GM12874 (cell line): ENCODE results near the gene CFAP97D2.

Experiments used
- TF ChIP-seq, protein P1 (sequence below): IDR thresholded peaks from 2 replicates; pipeline ENCODE4 v1.5.1; 2011; ENCODE audit warnings: low read depth, mild to moderate bottlenecking, control low read depth, low read length, moderate library complexity; ENCODE audit not compliant: insufficient read depth

CFAP97D2 gene

DNA sequence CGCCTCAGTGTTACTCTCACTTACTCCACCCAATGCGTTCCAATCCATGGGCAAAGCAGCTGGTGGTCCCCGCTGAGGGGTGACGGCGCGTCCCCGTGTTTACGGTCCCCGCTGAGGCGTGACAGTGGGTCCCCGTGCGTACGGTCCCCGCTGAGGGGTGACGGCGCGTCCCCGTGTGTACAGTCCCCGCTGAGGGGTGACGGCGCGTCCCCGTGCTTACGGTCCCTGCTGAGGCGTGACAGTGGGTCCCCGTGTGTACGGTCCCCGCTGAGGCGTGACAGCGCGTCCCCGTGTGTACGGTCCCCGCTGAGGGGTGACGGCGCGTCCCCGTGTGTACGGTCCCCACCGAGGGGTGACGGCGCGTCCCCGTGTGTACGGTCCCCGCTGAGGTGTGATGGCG lies 19.5 kb downstream of the CFAP97D2 start:
- TF ChIP-seq, protein P1, sequence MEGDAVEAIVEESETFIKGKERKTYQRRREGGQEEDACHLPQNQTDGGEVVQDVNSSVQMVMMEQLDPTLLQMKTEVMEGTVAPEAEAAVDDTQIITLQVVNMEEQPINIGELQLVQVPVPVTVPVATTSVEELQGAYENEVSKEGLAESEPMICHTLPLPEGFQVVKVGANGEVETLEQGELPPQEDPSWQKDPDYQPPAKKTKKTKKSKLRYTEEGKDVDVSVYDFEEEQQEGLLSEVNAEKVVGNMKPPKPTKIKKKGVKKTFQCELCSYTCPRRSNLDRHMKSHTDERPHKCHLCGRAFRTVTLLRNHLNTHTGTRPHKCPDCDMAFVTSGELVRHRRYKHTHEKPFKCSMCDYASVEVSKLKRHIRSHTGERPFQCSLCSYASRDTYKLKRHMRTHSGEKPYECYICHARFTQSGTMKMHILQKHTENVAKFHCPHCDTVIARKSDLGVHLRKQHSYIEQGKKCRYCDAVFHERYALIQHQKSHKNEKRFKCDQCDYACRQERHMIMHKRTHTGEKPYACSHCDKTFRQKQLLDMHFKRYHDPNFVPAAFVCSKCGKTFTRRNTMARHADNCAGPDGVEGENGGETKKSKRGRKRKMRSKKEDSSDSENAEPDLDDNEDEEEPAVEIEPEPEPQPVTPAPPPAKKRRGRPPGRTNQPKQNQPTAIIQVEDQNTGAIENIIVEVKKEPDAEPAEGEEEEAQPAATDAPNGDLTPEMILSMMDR: no peak

DNA sequence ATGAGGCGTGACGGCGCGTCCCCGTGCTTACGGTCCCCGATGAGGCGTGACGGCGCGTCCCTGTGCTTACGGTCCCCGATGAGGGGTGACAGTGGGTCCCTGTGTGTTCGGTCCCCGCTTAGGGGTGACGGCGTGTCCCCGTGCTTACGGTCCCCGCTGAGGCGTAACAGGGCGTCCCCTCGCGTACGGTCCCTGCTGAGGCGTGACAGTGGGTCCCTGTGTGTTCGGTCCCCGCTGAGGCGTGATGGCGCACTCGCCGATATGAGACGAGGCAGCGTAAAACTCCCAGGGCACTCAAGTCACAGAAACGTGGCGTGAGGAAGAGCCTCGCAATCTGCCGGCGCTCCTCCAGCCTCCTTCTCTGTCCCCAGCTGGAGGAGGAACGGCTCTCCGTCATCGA lies 20.9 kb downstream of the CFAP97D2 start:
- TF ChIP-seq, protein P1: no peak

DNA sequence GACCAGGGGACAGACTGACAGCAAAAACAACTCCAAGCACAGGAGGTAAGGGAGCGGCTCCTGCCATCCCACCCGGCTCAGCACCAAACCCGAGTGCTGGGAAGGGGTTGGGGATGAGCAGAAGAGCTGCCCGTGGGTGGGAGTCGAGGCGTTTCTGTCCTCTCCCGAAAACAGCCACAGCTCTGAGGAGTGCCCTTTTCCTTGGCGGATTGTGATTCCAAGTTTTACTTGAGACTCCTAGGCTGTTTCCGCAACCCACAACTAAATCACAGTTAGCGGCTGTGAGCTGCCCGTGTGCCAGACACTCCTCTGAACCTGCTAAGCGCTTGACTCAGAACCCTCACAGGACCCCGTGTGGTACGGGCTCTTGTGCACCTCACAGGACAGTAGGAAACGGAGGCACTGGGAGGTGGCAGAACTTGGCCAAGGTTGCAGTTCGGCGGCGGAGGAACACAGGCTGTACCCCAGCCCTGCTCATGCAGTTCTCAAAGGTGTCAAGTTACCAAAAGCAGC lies 21.4 kb downstream of the CFAP97D2 start:
- TF ChIP-seq, protein P1: no peak

DNA sequence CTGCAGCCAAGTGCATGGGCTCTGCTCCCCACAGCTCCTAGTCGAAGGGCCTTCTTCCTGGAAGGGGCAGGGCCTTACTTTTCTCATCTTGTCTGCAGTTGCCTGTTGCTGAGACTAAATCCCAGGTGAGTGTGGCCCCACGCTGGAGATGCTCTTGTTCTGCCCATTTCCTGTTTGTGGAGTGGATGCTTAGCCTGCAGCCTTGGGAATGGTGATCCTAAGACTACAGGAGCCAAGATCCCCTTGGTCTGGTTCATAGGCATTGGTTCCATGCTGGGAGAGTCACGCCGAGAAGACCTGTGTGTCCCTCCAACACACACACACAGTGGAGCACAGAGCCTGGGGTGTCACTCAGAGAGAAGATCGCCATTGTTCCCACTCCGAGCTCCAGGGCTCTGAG lies 23.5 kb downstream of the CFAP97D2 start:
- TF ChIP-seq, protein P1: no peak

DNA sequence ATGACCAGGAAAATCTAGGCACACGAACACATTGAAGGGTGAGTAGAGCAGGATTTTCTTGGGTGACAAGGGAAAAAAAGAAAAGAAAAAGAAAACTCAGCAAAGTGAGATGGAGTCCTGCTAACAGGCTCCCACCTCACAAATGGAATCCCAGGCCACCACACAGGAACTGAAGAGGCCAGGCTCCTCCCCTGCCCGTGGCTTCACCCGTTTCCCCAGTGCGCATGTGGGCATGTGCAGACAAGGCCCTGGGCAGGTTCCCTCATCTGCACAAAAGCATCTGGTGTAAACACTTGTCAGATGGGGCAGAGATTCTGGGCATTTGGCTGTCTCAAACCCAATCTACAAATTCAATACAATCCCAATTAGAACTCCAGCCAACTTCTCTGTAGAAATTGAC lies 24.5 kb downstream of the CFAP97D2 start:
- TF ChIP-seq, protein P1: no peak

DNA sequence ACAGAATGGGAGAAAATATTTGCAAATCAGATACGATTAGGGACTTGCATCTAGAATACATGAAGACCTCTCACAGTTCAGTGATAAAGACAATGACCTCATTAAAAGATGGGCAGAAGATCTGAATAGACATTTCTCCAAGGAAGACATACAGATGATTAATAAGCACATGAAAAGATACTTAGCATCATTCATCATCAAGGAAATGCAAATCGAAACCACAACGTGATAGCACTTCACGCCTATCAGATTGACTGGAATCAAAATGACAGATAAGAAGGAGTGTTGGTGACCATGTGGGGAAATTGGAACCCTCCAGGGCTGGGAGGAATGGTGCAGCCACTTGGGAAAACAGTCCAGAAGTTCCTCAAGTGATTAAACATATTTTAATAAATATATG lies 25.8 kb downstream of the CFAP97D2 start:
- TF ChIP-seq, protein P1: no peak

DNA sequence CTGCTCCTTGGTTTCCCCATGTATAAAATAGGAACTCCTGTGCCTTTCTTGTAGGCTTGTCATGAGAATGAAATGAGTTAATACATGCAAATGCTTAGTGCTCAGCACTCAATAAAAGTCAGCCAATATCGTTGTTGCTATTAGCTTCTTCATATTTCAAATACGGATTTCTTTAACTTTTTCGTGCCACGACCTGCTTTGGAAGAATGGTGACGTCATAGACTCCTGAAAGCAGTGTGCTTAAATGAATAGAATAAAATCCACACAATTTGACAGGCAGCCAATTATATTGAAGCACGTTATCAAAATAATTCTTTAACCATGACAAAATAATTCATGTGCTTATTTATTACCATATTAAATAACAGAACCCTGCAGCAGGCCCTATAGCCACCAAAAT lies 29.1 kb downstream of the CFAP97D2 start:
- TF ChIP-seq, protein P1: no peak
